OCI-M2 (cell line): Measurements from ENCODE around the gene ABCC5.
"Not testable (repeated sequence)": the region's sequence is repeated elsewhere in the genome, so short reads cannot be mapped to it uniquely, and the experiment has no call there.

ENCODE experiments used
- DNase-seq: peaks from one replicate; lab custom pipeline; 2025; ENCODE audit not compliant: unreplicated experiment; lab: John Stamatoyannopoulos, UW

ABCC5 gene

GRCh38 chr3:183896184-183896583 lies 121.5 kb downstream of the ABCC5 start:
- no peak for DNase-seq

GRCh38 chr3:183895774-183896173 lies 121.9 kb downstream of the ABCC5 start:
- no peak for DNase-seq

DNA sequence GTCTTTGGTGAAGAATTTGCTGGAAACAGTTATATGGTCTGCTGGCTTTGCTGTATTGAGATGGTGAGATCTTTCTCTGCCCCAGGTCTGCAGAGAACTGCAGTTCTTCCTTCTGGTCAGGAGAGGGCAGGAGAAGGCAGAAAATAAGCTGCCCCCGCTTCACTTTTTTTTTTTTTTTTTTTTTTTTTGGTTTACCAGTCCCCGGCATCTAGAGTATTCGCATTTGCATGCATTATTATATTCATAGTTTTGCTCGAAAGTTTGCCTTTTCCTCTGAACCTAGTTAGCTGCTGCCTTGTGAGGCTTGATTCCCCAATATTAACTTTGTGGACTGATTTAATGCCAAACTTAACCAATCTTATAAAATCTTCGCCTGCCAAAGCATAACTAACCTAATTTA lies 122.4 kb downstream of the ABCC5 start:
- no peak for DNase-seq

GRCh38 chr3:183892610-183893214 lies 125.0 kb downstream of the ABCC5 start:
- DNase-seq: no peak

- no peak for DNase-seq
Observed at GRCh38 chr3:183885766-183886165, 131.9 kb downstream of the ABCC5 start.

DNA sequence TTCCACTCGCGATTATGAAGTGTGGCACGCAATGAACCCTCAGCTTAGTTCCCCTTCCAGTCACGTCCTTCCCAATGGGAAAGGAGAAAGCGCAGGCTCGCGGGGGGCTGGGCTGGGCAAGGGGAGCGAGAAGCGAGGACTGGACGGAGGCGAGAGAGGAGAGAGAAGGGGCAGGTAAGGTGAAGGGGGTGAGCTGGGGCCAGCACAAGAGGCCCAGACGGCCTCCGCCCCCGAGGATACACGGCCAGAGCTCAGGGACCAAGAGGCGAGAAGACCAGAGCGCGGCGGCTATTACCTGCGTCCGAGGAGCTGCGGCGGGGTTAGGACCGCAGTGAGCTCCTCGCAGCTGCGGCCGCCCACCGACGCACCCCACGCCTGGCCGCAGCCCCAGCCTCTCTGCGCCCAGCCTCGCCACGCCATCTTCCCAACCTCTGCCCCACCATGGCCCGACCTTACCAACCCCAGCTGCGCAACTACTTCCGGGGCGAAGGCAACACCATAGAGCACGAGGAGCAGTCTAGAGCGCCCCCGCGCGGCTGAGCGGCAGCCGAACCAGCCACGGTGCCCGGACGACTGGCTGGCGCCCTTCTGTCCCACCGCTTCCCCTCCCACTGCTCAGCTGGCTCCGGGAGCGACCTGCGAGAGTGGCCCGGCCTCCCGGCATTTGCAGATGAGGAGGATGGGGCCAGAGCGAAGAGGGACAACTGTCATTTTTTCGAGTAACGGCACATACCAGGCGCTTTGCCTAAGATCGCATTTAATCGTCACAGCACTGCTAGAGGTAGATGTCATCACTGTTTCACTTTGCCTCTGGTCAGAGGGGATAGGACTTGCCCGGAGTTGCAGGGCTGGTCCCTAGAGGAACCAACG lies 133.0 kb downstream of the ABCC5 start, which contains the start of gene PARL:
Gene PARL (minus strand): TSS at position 454 of the 870 bp plus-strand sequence. CDS start 34 bp downstream, at position 420.
- peak; percentile 70 for DNase-seq

- DNase-seq: no peak
Observed at GRCh38 chr3:183884097-183884426, 133.6 kb downstream of the ABCC5 start.

GRCh38 chr3:183883291-183884096 lies 134.2 kb downstream of the ABCC5 start:
- DNase-seq: no peak

GRCh38 chr3:183880121-183880520 lies 137.6 kb downstream of the ABCC5 start:
- no peak for DNase-seq

GRCh38 chr3:183879243-183879642 lies 138.4 kb downstream of the ABCC5 start:
- no peak for DNase-seq

DNA sequence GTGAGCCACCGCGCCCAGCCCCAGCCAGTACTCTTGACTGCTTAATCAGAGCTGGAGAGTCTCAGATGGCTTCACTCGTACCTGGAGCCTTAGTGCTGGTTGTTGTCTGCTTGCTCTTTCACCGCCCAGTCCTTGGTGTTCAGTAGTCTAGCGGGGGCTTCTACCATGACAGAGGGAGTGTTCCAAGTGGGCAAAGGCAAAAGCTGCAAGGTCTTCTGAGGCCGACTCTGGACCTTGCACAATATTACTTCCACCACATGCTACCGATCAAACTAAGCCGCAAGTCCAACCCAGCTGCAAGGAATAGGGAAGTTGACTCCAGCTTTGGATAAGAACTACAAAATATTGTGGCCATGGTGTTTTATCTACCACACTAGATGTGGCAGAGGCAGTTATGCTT lies 139.6 kb downstream of the ABCC5 start:
- DNase-seq: peak; percentile 51

DNA sequence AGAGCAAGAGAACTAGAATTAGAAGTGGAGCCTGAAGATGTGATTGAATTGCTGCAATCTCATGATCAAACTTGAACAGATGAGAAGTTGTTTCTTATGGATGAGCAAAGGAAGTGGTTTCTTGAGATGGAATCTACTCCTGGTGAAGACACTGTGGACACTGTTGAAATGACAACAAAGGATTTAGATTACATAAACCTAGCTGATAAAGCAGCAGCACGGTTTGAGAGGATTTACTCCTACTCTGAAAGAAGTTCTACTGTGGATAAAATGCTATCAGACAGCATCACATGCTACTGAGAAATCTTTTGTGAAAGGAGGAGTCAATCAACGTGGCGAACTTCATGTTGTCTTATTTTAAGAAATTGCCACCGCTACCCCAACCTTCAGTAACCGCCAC lies 140.5 kb downstream of the ABCC5 start:
- not testable (repeated sequence) for DNase-seq

- no peak for DNase-seq
Observed at GRCh38 chr3:183875411-183875810, 142.3 kb downstream of the ABCC5 start.

- DNase-seq: no peak
Observed at GRCh38 chr3:183873914-183874313, 143.8 kb downstream of the ABCC5 start.

DNA sequence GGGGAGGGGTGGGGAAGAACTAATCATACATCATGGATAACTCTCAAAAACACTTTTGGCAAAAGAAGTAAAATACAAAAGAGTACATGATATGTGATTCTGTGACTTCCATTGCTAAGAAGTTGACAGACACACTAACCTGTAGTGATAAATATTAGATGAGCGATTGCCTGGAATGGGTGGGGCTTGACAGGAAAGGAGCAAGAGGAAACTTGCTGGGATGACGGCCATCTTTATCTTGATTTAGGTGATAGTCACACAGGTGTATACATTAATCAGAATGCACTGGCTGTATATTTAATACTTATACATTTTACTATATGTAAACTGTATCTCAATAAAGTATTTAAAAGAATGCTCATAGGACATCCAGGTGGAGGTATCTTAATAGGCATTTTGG lies 146.1 kb downstream of the ABCC5 start:
- no peak for DNase-seq

DNA sequence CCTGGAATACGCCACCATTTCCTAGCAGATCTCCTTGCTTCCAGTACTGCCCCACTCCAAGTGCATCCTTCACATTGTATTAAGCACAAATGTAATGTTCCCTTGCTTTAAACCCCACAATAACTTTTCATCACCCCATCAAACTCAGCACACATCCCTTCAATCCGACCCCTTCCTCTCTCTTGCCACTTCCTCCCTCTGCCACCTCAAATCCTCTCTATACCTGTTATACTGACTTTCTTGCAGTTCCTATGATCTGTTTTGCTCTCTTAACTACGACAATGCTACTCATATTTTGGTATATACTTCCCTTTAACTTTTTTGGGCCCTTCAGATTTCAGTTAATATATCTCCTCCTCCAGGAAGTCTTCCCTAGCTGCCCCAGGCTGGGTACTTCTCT lies 147.1 kb downstream of the ABCC5 start:
- DNase-seq: no peak
